OCI-LY7 (cell line): Measurements from ENCODE around the gene ZFYVE28. TPM values are rescaled to one million over a fixed set of nuclear protein-coding genes. Genes with fewer than 3 reads are reported as not detected.

ENCODE experiments used
- BruUV-seq: library from RNA; stranded (reverse); fragments of 400-500 nt; replicated peaks from 2 replicates; lab custom pipeline; 2021; lab: Mats Ljungman, UMichigan
- CTCF ChIA-PET: fragments of 300-600 bp; sonication (Branson Sonifier 250); formaldehyde crosslinking; loops from one replicate; lab custom pipeline; 2022; ENCODE audit warnings: antibody characterized with exemption; ENCODE audit not compliant: unreplicated experiment; lab: Charles Lee
- POLR2A ChIA-PET: fragments of 300-600 bp; sonication (Branson Sonifier 250); formaldehyde crosslinking; loops from one replicate; lab custom pipeline; 2022; ENCODE audit warnings: antibody characterized with exemption; lab: Charles Lee
- DNase-seq: peaks from one replicate; pipeline ENCODE4 v3.0.0-alpha.2; 2015; ENCODE audit warnings: low spot score
- H2AFZ ChIP-seq: fragments of 200-600 bp; sonication (generic), shearing (Covaris generic); 2 replicates; pipeline ENCODE4 v1.6.1; 2014; ENCODE audit warnings: mild to moderate bottlenecking, antibody characterized with exemption, low read length, moderate library complexity
- H3K27ac ChIP-seq: fragments of 200-600 bp; sonication (generic); 2 replicates; pipeline ENCODE4 v1.5.1; 2014; ENCODE audit warnings: mixed run types, low read depth, mild to moderate bottlenecking, moderate library complexity, low read length, inconsistent platforms; ENCODE audit not compliant: poor library complexity, severe bottlenecking
- H3K36me3 ChIP-seq: fragments of 200-600 bp; sonication (generic); 2 replicates; pipeline ENCODE4 v1.6.1; 2014; ENCODE audit warnings: mild to moderate bottlenecking, antibody characterized with exemption, low read length, moderate library complexity, mixed read lengths; ENCODE audit not compliant: insufficient read depth
- H3K4me1 ChIP-seq: fragments of 200-600 bp; sonication (generic); 2 replicates; pipeline ENCODE4 v1.5.1; 2014; ENCODE audit warnings: mild to moderate bottlenecking, low read length; ENCODE audit not compliant: insufficient read depth, poor library complexity, severe bottlenecking
- H3K4me2 ChIP-seq: fragments of 200-600 bp; sonication (generic); 2 replicates; pipeline ENCODE4 v1.6.1; 2014; ENCODE audit warnings: mild to moderate bottlenecking, low read length
- H3K4me3 ChIP-seq: fragments of 200-600 bp; sonication (generic); 2 replicates; pipeline ENCODE4 v1.5.1; 2014; ENCODE audit warnings: mild to moderate bottlenecking, low read depth, low read length; ENCODE audit not compliant: poor library complexity, severe bottlenecking
- H3K79me2 ChIP-seq: fragments of 200-600 bp; sonication (generic); 2 replicates; pipeline ENCODE4 v1.6.1; 2016; ENCODE audit warnings: low read depth, mild to moderate bottlenecking, low read length, moderate library complexity, mixed read lengths; ENCODE audit not compliant: insufficient read depth
- H3K9me2 ChIP-seq: fragments of 200-600 bp; sonication (generic); 2 replicates; pipeline ENCODE4 v1.6.1; 2016; ENCODE audit warnings: mild to moderate bottlenecking, low read length, mixed read lengths; ENCODE audit not compliant: insufficient read depth
- H3K9me3 ChIP-seq: fragments of 200-600 bp; sonication (generic); 2 replicates; pipeline ENCODE4 v1.6.1; 2014; ENCODE audit warnings: mild to moderate bottlenecking, mixed run types, low read length, mixed read lengths
- H4K20me1 ChIP-seq: fragments of 200-600 bp; sonication (generic); 2 replicates; pipeline ENCODE4 v1.6.1; 2014; ENCODE audit warnings: mild to moderate bottlenecking, antibody characterized with exemption, low read length, moderate library complexity, mixed read lengths; ENCODE audit not compliant: insufficient read depth
- EZH2phosphoT487 ChIP-seq: fragments of 200-600 bp; sonication (generic); IDR thresholded peaks from 2 replicates; pipeline ENCODE4 v1.6.1; 2018; ENCODE audit warnings: low read depth, borderline replicate concordance, mild to moderate bottlenecking, mixed run types, antibody characterized with exemption, low read length, moderate library complexity, mixed read lengths
- intact Hi-C: fragments of 100-400 bp; cut with micrococcal nuclease; formaldehyde crosslinking; loops from one replicate; pipeline ENCODE4 v1.10.0; 2022; ENCODE audit not compliant: unreplicated experiment
- total RNA-seq, 2 experiments: library from RNA; depleted of rRNA in 1 of 2; stranded (reverse); fragments of >200 nt in 1 of 2; shearing (Covaris generic) in 1 of 2; gene quantifications; 2 replicates each; pipeline ENCODE4 v1.2.3, GENCODE V29; 2014 to 2022
- TF ChIP-seq, protein P1 (sequence below): fragments of 200-600 bp; sonication (generic); conservative IDR thresholded peaks from 2 replicates; pipeline ENCODE4 v1.5.1; 2014; ENCODE audit warnings: mild to moderate bottlenecking, antibody characterized with exemption, low read length, moderate library complexity, mixed read lengths

Gene ZFYVE28
- total RNA-seq, 2 experiments from 2014 or later = 0.32 TPM; not detected in 1

DNA sequence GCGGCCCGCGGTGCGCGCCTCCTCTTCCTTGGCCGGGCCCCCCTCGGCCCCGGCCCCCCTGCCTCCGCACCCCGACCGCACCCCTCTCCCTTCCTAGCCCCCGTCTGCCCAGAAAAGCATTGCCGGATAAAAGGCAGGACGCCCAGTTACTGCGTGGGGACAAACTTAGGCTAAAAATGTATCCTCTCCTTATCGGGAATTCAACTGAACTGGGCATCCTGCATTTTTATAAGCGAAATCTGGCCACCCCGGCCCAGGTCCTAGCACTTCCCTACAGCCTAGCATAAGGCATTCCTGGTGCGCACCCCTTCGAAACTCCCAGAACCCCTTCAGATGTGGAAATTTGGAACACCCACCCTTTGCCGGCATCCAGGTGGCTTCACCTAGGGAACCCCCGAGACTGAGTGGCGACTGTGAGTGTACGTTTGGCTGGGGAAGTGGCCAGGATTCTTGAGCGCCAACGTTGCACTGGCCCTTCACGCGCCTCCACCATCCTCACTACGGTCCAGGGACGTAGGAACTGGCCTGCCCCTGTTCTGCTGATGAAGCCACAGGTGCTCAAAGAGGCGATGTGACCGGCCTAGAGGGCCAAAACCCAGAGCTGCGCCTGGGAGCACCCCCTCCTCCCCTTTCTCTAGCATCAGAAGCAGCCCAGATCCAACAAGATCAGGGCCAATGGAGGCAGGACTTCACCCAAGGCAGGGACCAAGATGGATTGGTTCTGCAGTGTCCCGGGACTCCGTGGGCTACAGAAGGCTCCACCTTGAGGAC, 44.7 kb upstream of the ZFYVE28 start:
- Histone ChIP-seq H4K20me1 (no peaks in the 10 kb centered on the region), H3K27ac (no peak overlapping the region), H3K79me2 (peaks cover 7% of the 10 kb centered on the region; the same call in 1 of the 2 replicates), H3K4me2 (peak overlapping the region; percentile 74), H3K9me3 (no peaks in the 10 kb centered on the region), H3K4me3 (peak overlapping the region; percentile 63), H3K9me2 (no peaks in the 10 kb centered on the region), H3K4me1 (peaks cover 24% of the 10 kb centered on the region), H3K36me3 (no peaks in the 10 kb centered on the region), H2AFZ (peak overlapping the region; percentile 67; the same call in 1 of the 2 replicates)
- POLR2A ChIA-PET = no interaction called here
- CTCF ChIA-PET = interaction anchor here (0.7 kb wide), 1 partner anchor 21 kb away, joined by 7 read pairs; no protein-coding TSS in a partner anchor
- intact Hi-C loops = loop anchor here (1.0 to 10.0 kb wide), 4 partner anchors 243 to 748 kb away; partner anchors contain the start of genes GRK4, NOP14 and SLBP
- DNase-seq = no peak
- TF ChIP-seq, protein P1, sequence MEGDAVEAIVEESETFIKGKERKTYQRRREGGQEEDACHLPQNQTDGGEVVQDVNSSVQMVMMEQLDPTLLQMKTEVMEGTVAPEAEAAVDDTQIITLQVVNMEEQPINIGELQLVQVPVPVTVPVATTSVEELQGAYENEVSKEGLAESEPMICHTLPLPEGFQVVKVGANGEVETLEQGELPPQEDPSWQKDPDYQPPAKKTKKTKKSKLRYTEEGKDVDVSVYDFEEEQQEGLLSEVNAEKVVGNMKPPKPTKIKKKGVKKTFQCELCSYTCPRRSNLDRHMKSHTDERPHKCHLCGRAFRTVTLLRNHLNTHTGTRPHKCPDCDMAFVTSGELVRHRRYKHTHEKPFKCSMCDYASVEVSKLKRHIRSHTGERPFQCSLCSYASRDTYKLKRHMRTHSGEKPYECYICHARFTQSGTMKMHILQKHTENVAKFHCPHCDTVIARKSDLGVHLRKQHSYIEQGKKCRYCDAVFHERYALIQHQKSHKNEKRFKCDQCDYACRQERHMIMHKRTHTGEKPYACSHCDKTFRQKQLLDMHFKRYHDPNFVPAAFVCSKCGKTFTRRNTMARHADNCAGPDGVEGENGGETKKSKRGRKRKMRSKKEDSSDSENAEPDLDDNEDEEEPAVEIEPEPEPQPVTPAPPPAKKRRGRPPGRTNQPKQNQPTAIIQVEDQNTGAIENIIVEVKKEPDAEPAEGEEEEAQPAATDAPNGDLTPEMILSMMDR = 0 out of 2 replicates have a peak, but pooled peaks have one; percentile 17
- TF ChIP-seq EZH2phosphoT487 = no peak
- no TSS peak for BruUV-seq

DNA sequence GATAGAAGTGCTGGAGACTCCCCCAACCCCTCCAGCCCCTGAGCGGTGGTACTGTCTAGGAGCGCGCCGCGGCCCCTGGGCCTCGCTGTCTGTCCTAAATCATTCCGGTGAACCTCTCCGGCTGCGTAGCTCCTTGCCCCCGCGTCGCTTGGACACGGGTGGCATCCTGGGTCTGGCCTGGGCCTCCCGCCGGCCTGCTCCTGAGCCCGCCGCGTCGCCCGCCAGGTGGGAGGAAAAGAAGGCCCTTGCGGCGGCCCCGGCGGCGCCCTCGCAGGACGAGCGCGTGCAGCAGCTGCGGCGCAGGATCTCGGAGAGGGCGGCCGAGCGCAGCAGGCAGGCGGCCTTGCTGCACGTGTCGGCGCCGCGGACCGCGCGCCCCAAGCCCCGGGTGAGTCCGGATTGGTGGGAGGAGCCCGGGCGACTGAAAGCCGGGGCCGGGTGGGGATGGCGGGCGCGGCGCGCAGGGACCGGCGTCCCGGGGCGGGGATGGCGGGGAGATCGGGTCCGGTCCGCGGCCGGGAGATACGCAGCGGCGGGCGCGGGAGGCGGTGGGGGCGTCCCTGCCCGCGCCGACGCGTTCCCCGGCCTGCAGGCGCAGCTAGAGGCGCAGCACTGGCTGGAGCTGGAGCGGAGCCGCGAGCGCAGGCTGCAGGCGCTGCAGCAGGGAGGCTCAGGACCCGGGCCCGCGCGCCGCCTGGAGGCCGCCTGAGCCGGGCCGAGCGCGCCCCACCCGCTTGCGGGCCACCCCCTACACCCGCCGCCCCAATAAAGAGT, 44.0 kb upstream of the ZFYVE28 start:
- ChIA-PET CTCF (interaction anchor here (0.7 kb wide), 2 partner anchors 21 to 1603 kb away, joined by 3 to 7 read pairs; no protein-coding TSS in a partner anchor), POLR2A (interaction anchor here (0.6 kb wide), 2 partner anchors 8 to 14 kb away, joined by 4 to 5 read pairs; no protein-coding TSS in a partner anchor)
- BruUV-seq = no TSS peak
- Histone ChIP-seq H3K4me2 (peak overlapping the region; percentile 74), H3K79me2 (no peaks in the 10 kb centered on the region; the same call in 1 of the 2 replicates), H3K9me2 (no peaks in the 10 kb centered on the region), H3K4me3 (peak overlapping the region; percentile 63), H4K20me1 (no peaks in the 10 kb centered on the region), H3K9me3 (no peaks in the 10 kb centered on the region), H3K36me3 (no peaks in the 10 kb centered on the region), H2AFZ (peak overlapping the region; percentile 67), H3K4me1 (peaks cover 18% of the 10 kb centered on the region), H3K27ac (no peak overlapping the region)
- no peak for TF ChIP-seq EZH2phosphoT487
- TF ChIP-seq, protein P1 = peak; percentile 67
- peak; percentile 84 for DNase-seq
- intact Hi-C loops = loop anchor here (1.0 to 10.0 kb wide), 4 partner anchors 242 to 748 kb away; partner anchors contain the start of genes GRK4, NOP14 and SLBP
